GM12864 (cell line): ENCODE results near the gene PTCSC3.

Experiments used
- DNase-seq: peaks from one replicate; pipeline ENCODE4 v3.0.0-alpha.2; 2011; ENCODE audit warnings: low read depth
- H3K4me3 ChIP-seq: 2 replicates; pipeline ENCODE4 v1.5.1; 2011; ENCODE audit warnings: mild to moderate bottlenecking, low read depth, low read length, control low read depth
- TF ChIP-seq, protein P1 (sequence below): IDR thresholded peaks from 2 replicates; pipeline ENCODE4 v1.5.1; 2011; ENCODE audit warnings: low read depth, mild to moderate bottlenecking, moderate library complexity, low read length, control low read depth, inconsistent platforms; ENCODE audit errors: missing control alignments

Gene PTCSC3

DNA sequence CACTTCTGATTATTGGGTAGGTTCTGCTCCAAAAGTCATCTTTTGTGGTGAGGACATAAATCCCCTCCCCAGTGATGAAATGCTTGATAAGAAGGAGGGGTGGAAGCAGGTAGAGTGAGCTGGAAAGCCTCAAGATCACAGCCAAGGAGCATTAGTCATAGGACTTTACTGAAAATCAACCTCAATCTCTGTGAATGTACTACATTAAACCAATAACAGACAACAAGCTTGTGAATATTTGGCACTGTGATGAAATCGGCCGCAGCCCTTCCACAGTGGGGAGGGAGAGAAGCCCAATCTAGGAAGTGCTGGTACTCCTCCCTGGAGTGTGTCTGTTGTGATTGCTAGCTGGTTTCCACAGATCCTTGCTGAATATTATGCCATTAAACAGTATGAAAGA lies 41.2 kb upstream of the PTCSC3 start:
- H3K4me3 ChIP-seq: no peak overlapping the region
- no peak for DNase-seq
- TF ChIP-seq, protein P1, sequence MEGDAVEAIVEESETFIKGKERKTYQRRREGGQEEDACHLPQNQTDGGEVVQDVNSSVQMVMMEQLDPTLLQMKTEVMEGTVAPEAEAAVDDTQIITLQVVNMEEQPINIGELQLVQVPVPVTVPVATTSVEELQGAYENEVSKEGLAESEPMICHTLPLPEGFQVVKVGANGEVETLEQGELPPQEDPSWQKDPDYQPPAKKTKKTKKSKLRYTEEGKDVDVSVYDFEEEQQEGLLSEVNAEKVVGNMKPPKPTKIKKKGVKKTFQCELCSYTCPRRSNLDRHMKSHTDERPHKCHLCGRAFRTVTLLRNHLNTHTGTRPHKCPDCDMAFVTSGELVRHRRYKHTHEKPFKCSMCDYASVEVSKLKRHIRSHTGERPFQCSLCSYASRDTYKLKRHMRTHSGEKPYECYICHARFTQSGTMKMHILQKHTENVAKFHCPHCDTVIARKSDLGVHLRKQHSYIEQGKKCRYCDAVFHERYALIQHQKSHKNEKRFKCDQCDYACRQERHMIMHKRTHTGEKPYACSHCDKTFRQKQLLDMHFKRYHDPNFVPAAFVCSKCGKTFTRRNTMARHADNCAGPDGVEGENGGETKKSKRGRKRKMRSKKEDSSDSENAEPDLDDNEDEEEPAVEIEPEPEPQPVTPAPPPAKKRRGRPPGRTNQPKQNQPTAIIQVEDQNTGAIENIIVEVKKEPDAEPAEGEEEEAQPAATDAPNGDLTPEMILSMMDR: no peak

- DNase-seq: no peak
- TF ChIP-seq, protein P1: no peak
- H3K4me3 ChIP-seq: no peak overlapping the region
These were observed 40.5 kb upstream of the PTCSC3 start for GRCh38 chr14:36217027-36217426.

- TF ChIP-seq, protein P1: no peak
- H3K4me3 ChIP-seq: no peak overlapping the region
- no peak for DNase-seq
These were observed 38.7 kb upstream of the PTCSC3 start for GRCh38 chr14:36215217-36215598.

GRCh38 chr14:36214476-36215216 lies 38.1 kb upstream of the PTCSC3 start:
- no peak overlapping the region for H3K4me3 ChIP-seq

GRCh38 chr14:36212987-36213386 lies 36.5 kb upstream of the PTCSC3 start:
- no peak overlapping the region for H3K4me3 ChIP-seq
- DNase-seq: no peak
- TF ChIP-seq, protein P1: no peak

More at GRCh38 chr14:36214476-36215216, 38.1 kb upstream of the PTCSC3 start:
- no peak for DNase-seq
- TF ChIP-seq, protein P1: no peak

GRCh38 chr14:36212577-36212976 lies 36.1 kb upstream of the PTCSC3 start:
- TF ChIP-seq, protein P1: no peak
- no peak for DNase-seq
- no peak overlapping the region for H3K4me3 ChIP-seq
